GM12892 (cell line): Measurements from ENCODE around the gene KRT85.

ENCODE experiments used
- DNase-seq: peaks from one replicate; pipeline ENCODE4 v3.0.0; 2011; ENCODE audit not compliant: insufficient read length
- FAIRE-seq: peaks from 2 replicates; lab custom pipeline; 2011; peaks lifted over from hg19 to GRCh38; lab: Jason Lieb, UNC
- POLR2A ChIP-seq: IDR thresholded peaks from 2 replicates; pipeline ENCODE4 v1.6.1; 2011; ENCODE audit warnings: low read depth, low read length, control low read depth
- POLR2AphosphoS5 ChIP-seq: IDR thresholded peaks from 2 replicates; pipeline ENCODE4 v1.6.1; 2011; ENCODE audit warnings: low read depth, low read length, control low read depth
- TAF1 ChIP-seq: IDR thresholded peaks from 2 replicates; pipeline ENCODE4 v1.6.1; 2011; ENCODE audit warnings: low read depth, mild to moderate bottlenecking, control low read depth, low read length, borderline replicate concordance

KRT85 gene

DNA sequence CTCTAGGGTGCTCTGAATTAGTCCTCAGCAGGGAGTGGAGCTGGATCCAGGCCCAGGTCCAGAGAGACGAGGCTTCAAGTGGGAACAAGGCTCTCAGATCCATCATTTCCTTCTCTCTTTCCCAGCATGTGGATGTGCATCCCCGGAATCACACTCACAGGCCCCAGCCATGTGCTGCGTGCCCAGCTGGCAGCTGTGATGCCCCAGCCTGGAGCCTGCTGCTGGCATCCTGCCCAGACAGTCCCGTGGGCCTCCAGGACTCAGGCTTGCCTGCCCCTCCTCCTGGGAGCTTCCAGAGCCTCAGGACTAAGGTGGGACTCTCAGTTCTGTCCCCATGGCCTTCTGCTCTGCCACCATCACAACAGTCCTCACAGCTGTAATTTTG is 24.3 kb upstream of the KRT85 start:
- no peak for FAIRE-seq
- no peak for DNase-seq
- TF ChIP-seq POLR2A (no peak), TAF1 (no peak), POLR2AphosphoS5 (no peak)

- no peak for DNase-seq
- TF ChIP-seq TAF1: no peak
- TF ChIP-seq POLR2AphosphoS5: no peak
- no peak for TF ChIP-seq POLR2A
- no peak for FAIRE-seq
Measured at GRCh38 chr12:52390739-52391617, 23.7 kb upstream of the KRT85 start.

DNA sequence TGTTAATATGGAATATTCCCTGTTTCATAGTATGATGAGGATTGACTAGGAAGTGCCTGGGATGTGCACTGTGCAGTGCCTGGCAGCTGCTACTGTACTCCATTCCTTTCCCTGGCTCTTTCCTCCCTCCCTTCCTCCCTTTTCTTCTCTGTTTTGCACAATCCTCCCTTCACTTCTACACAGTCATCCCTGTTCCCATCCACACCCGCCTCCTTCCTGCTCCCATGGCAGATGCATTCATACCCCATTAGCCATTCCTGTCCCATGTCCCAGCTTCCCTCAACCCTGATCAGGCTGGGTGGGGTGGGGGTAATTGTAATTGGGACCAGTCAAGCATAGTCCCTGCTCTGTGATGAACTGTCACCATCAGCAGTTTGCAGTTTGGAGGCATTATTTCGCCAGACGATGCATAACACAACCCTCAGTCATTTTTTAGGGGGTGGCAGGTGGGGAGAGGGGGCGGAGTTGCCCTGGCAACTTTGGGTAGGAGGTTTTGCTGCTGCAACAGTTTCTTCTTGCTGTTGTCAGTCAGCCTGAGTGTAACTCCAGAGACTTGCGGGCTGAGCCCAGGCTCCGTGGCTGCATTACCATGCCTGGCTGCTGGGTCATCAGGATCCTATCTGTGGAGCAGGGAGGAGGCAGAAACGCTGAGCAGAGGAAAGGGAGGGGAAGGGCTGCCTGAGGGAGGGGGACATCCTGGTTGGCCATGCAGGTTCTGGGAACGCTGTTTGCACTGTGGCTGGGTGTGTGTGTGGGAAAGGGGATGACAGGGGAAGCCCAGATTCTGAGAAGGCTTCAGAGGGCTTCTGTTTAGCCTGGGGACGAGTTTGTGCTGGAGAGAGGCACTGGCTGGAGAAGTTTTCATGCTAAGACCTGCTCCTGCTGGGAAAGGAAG is 22.3 kb upstream of the KRT85 start:
- DNase-seq (no peak), FAIRE-seq (no peak)
- TF ChIP-seq TAF1: no peak
- TF ChIP-seq POLR2A: no peak
- no peak for TF ChIP-seq POLR2AphosphoS5

DNA sequence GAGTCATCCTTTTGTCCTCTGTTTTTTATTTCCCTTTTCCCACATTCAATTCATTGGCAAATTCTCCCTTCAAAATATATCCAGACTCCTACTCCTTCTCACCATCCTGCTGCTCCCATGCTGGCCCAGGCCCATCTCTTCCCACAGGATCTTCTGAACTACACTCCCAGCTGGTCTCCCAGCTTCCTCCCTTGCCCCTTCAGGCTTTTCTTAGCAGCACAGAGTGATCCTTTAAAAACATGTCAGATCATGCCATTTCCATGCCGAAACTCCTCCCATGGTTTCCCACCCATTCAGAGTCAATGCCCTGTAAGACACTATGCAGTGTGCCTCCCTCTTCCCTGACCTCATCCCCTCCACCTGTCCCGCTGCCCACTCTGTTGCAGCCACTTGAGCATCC is 20.6 kb upstream of the KRT85 start:
- DNase-seq: no peak
- no peak for FAIRE-seq
- no peak for TF ChIP-seq TAF1
- no peak for TF ChIP-seq POLR2A
- no peak for TF ChIP-seq POLR2AphosphoS5

DNA sequence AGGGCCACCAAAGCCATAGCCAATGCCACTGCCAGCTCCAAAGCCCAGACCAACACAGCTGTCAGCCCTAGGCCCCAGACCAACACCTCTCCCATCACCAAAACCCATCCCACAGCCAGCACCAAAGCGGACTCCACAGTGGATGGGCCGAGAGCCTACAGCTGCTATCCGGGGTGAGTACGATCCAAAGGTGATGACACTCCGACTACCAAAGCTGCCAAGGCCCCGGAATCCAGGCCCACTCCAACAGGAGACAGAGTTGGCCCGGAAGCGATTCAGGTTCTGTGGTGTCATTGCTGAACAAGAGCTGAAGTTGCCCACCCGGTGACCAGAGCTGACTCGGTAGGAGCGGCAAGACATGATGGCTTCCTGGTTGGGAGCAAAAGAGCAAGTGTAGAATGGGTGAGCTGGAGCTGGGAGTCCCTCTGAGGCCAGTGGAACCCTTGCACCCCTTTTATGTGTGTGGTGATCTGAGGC is 18.0 kb upstream of the KRT85 start, which contains the start of gene KRT84:
TSS of gene KRT84 (minus strand) at position 427 of the 477 bp plus-strand sequence. CDS start at position 360, 67 bp downstream.
- no peak for DNase-seq
- no peak for FAIRE-seq

DNA sequence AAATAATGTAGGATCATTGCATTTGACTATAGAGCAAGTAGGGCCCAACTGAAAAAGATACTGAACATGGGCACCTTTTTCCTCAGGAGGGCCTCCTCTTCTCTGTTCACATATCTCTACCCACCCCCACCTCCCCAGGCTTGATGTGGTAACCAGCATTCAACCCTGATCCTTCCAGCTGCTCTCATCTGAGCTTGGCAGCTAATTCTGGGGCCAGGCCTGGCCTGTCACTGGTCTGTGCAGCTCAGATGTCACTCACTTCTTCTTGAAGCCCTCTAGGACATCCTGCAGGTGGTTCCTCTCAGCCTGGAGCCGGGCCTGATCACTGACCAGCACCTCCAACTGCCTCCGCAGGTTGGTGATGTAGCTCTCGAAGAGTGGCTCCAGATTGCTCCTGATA is 16.1 kb upstream of the KRT85 start:
- TF ChIP-seq POLR2A (no peak), TAF1 (no peak), POLR2AphosphoS5 (no peak)
- FAIRE-seq (no peak), DNase-seq (no peak)

More for the DNA sequence above, 18.0 kb upstream of the KRT85 start, which contains the start of gene KRT84:
- TF ChIP-seq POLR2A (no peak), TAF1 (no peak), POLR2AphosphoS5 (no peak)

DNA sequence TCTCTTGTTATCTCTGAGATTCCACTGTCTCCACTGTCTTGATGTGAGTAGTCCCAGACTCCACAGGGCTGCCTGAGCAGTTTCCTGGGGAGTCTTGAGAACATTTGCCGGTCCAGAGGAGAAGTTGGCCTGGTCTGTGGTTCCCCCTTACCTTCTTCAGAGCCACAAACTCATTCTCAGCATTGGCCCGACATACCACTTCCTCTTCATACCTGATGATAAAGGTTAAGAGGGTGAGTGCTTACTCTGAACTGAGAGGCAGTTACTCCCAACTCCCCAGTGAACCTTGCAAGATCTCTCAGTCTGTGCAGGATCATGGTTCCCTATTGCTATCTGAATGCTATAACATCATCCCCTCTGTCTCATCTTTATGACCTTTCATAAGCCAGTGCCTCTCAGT is 15.6 kb upstream of the KRT85 start:
- peak; percentile 48 for FAIRE-seq
- DNase-seq: no peak
- TF ChIP-seq POLR2AphosphoS5 (no peak), TAF1 (no peak), POLR2A (no peak)

DNA sequence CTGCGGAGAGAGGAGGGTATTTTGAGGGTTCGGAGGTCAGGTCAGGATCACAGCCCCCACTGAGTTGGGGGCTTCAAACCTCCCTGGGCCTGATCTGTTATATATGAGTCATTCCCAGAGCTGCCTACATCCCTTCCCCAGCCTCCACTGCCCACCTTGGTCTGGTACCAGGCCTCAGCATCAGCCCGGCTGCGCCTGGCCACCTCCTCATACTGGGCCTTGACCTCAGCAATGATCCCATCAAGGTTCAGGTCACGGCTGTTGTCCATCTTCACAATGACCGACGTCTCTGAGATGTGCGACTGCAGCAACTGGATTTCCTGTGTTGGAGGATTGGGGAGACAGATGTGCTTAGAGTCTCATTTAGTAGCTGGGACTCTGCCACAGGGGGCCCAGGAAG is 13.9 kb upstream of the KRT85 start:
- TF ChIP-seq POLR2AphosphoS5 (no peak), TAF1 (no peak), POLR2A (no peak)
- FAIRE-seq: no peak

GRCh38 chr12:52380271-52380694 is 13.0 kb upstream of the KRT85 start:
- DNase-seq: no peak
- no peak for FAIRE-seq
- TF ChIP-seq POLR2A (no peak), TAF1 (no peak), POLR2AphosphoS5 (no peak)

More for the DNA sequence above, 13.9 kb upstream of the KRT85 start:
- DNase-seq: no peak

- FAIRE-seq (no peak), DNase-seq (no peak)
- TF ChIP-seq POLR2AphosphoS5 (no peak), POLR2A (no peak), TAF1 (no peak)
Measured at GRCh38 chr12:52379536-52379935, 12.3 kb upstream of the KRT85 start.

GRCh38 chr12:52378091-52378490 is 10.8 kb upstream of the KRT85 start:
- DNase-seq (no peak), FAIRE-seq (no peak)
- TF ChIP-seq POLR2A: no peak
- TF ChIP-seq POLR2AphosphoS5: no peak
- TF ChIP-seq TAF1: no peak
